KBM-7 (cell line): ENCODE measurements around the gene SMC6.

Source experiments
- DNase-seq: peaks from one replicate; pipeline ENCODE4 v3.0.0-alpha.2; 2015
- in situ Hi-C: fragments of 300-500 bp; cut with MboI; formaldehyde crosslinking; loops from 2 replicates; pipeline ENCODE4 v1.14.3; 2020; ENCODE audit warnings: low sequenced_read_pairs, low pct_unique_long_range_greater_than_20kb, mixed read lengths

The SMC6 gene

DNA sequence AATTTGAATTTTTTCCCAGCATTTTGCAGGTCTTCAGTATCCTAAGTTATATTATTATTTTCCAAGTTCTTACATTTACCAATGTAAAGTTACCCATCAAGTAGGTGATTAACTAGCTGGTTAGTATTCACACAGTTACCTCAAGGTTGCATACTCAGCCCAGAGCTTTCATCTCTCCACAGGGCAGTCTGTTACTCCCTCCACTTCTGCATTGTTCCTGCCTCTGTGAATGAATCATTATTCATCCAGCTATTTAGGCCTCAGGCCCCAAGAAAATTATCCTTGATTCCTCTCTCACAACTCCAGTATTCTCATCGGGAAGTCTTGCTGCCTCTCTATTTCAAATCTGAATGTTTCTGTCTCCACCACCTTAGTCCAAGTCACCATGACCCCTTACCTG is 92.2 kb downstream of the SMC6 start:
- in situ Hi-C loops: no loop called here
- DNase-seq: no peak

DNA sequence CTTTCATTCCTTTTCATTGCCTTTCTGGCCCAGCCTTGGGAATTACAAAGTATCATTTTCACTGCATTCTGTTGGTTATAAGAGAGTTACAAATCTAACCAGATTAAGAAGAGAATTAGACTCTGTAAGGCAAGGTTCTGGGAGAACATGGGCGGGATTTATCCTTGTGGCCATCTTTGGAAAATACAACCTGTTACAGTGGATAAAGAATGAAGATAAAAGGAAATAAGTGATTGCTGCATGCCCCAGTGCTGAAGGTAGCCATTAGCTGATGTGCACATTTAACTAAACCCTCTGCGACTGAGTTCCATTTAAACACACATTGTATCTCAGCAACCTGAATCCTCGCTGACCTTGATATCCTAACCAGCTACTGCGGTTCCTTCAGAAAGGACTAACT is 93.4 kb downstream of the SMC6 start:
- DNase-seq: no peak
- in situ Hi-C loops: no loop called here

DNA sequence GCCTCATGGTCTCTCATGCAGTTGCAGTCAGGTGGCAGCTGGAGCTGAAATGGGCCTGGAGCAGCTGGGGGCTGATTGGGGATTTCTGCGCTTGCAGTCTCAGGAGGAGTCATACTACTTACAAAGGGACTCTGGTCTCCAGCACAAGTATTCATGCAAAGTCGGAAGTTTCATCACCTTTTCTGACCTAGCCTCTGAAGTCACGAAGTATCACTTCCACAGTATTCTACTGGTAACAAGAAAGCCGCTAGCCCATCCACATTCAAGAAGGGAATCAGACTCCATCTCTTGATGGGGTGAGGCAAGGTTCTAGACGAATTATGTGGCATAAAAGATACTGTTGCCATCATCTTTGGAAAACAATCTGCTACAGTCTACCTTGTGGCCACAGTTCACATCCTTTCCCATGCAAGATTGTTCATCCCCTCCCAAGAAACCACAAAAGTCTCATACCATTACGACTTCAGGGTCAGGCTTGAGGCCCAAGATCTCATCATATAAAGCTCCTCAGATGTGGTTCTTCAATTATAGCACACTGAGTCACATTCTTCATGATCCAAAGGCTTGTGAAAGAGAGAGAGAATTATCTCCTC is 95.3 kb downstream of the SMC6 start:
- in situ Hi-C loops: no loop called here
- no peak for DNase-seq

DNA sequence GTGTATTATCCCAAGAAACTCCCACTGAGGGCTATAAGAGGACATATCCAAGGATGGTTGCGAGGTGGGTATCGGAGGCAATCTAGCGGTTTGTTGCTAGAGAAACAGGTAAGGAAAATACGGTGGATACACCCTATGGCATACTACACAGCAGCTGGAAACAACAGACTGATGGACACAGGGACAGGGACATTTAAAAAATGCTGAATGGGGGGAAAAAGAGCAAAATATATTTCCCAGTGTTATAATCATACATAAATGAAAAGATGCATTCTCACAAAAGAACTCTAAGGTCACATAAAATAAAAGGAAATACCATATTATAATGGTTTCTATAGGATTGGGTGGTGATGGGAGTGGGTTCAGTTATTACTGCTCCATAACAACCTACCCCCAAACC is 95.9 kb downstream of the SMC6 start:
- no peak for DNase-seq
- in situ Hi-C loops: no loop called here

DNA sequence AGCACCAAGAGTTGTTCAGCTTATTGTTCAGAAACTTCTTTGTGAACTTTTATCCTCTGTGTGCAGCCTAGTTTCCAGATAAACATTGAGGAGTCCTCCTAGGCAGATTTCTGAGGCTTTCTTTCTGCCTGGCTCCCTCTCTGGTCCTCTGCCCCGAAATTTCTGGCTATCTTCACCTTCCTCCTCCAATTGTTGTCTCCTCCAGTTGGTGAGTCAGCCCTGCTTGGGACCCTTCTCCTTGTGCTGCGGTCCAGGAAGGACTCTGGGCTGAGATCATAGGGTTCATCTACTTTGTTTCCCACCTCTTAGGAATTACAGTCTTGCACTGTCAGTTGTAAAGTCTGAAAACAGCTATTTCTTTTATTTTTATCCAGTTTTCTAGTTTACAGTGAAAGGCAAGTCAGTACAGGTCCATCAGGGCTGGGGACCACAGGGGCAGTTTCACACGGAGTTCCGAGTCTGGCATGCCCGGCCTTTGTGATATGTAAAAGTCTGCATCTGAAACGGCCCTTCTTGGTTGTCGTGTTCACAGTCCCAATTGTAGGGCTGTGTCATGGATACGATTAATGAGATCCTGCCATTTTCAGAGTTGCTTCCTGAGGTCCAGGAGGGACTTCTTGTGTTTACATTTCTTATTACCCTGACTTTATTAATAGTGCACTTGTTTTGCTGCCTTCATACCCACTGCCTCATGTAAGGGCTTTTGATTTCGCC is 100.8 kb downstream of the SMC6 start:
- in situ Hi-C loops: no loop called here

DNA sequence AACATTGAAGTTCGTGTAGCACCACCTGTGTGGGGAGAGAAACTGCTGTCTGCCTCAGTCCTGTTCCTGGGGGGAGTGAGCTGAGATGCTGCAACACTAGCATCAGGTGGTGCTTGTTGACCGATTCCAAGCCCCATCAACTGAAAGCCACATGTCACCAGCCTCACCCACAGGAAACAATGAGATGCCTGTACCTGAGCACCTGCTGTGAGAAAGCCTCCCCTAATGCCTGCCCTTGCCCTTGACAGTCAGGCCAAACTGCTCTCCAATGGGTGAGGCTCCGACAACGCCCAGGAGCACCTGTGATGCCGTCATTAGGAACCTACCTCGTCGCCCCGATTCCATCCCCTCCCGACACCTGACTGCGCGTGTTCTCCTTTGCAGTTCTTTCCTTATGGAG is 104.6 kb downstream of the SMC6 start:
- no peak for DNase-seq
- in situ Hi-C loops: no loop called here

More for the DNA sequence above, 100.8 kb downstream of the SMC6 start:
- no peak for DNase-seq

DNA sequence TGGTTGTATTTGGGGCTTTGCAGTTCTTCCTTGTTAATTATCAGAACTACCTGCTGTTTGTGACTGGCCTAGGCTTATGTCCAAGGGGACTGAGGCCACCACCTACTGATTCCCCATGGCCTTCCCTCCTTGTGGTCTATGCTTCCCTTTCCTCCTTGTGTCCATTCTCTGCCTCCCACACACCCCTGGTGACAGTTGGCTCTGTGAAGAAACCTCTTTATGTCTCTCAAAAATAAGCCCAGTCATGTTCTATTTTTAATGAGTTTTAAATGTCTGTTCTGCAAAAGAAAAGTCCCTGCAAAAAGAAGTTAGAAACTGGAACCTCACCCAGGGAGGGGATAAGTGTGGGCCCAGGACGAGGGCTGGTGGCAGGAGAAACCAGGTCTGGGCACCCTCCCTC is 105.0 kb downstream of the SMC6 start:
- in situ Hi-C loops: no loop called here

DNA sequence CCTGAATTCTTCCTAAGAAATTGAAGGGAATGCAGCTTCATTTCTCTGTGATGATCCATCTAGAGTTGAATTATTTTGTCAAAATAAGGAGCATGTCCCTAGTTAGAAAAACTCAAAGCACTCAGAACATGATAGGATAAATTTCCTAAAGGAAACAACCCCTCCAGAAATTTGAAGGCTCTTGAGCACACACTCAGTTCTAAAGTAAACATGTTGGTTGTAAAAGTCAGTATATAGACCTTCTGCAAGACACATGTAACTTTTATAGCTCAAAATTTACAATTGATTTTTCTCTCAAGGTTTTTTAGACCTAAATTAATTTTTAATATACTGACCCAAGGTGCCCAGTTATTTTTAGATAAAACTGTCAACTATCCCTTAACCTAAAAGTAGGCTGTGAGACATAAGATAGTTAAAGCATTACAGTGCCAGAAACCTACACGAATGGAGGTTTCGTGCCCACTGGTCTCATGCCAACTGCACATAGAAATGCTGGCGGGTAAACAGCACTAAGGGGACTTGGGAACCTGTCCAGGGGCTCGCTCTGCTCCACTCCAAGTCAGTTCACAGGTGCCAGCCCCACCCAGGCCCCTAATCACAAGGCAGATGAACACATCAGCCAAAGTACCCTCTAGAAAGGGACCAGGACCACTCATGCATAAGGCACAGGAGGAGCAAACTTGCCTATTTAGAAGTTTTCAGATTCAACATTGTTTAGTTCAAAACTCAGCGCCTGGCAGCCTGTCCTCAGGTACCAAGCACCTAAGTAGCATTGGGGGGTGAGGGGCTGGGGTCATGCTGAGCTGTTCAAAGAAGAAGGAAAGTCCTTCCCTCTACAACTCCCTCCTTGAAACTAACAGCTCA is 106.5 kb downstream of the SMC6 start:
- in situ Hi-C loops: no loop called here
- no peak for DNase-seq

More for the DNA sequence above, 105.0 kb downstream of the SMC6 start:
- DNase-seq: peak; percentile 48

DNA sequence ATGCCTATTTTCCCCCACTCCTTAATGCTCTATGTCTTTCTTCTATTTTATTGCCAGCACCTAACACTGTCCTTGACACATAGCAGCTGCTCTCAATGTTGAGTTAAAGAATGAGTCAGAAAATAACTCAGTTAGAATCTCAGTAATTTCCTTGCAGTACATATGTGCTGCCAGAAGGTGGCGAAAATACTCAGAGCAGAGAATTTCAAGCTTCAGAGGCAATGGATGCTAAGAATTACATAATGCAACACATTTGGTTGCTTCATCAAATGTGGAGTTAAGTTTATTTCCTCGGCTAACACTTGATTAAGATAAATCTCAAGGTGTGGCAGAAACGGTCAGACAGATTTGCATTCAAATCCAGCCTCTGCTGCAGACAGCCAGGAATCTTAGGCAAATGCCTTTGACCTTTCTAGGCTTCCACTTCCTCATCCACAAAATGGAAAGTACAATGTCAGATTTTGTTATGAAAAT is 107.5 kb downstream of the SMC6 start:
- DNase-seq: peak; percentile 63
- in situ Hi-C loops: no loop called here

DNA sequence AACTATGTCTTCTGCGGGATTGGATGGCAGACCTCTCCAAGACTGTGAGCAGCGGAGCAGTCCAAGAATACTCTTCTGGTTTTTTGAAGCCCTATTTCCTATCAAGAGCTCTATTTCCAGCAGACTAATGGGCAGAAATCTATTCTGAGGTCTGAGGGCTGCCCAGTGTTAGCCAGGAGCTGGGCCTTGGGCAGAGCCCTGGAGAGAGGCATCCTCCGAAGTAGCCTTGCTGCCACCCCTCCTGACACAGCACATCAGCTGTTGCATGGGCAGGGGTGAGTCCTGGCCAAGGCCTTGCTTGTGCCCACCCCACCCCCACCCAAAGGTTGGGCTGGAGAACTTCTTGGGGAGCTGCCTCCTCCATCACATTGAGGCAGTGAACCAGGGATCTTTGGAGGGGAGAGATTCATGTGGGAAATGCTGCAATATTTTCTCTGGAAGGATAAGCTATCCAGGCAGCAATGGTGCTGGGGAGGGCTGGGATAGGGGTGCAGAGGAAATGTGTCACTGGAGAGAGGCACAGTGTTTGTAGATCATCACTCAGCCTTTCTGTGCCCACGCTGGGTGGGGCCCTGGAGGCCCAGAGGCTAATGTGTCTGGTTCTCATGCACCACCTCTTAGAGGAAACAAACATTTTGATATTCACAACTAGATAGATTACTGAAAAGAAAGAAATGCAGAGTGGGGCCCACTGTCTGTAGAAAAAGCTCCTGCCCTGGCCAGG is 108.5 kb downstream of the SMC6 start:
- DNase-seq: no peak
- in situ Hi-C loops: no loop called here

DNA sequence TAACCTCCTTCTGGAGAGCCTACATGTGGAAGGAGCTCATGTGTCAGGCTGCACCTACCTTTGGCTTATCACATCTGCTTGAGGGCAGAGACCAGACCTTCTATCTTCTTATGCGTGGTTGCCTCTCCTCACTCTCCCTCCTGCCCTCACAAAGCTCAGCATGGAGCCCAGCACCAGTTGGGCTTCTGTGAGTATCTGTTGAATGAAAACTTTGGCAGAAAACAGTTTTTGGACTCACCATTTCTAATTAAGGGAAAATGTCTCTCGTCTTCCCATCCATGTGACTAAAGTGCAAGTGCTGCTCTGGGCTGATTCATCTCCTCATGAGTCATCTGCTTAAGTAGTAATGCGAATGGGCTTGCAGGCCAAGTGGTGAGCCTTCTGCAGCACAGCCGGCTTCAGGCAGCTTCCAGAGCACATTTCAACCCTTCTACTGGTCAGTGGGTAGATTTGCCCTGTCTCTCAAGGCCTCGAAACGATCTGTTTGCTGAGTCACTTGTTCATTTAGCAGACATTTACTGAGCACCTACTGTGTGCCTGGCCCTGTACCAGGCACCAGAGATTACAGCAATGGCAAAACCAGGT is 110.5 kb downstream of the SMC6 start:
- in situ Hi-C loops: no loop called here
- no peak for DNase-seq

DNA sequence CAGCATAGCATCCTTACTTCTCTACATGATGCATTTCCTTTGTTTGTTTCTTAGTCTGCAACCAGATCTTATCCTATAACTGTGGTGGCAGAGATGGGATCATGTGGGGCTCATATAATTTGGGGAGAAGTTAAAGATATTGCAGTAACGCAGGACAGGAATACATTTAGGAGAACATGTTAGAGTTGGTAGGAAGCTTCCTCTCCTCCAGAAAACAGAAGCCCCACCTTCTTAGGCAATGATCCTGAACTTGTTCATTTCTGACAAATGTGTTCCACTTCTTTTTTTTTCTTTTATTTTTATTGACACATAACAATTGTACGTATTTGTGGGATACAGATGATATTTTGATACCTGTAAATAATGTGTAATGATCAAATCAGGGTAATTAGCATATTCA is 113.2 kb downstream of the SMC6 start:
- in situ Hi-C loops: no loop called here

DNA sequence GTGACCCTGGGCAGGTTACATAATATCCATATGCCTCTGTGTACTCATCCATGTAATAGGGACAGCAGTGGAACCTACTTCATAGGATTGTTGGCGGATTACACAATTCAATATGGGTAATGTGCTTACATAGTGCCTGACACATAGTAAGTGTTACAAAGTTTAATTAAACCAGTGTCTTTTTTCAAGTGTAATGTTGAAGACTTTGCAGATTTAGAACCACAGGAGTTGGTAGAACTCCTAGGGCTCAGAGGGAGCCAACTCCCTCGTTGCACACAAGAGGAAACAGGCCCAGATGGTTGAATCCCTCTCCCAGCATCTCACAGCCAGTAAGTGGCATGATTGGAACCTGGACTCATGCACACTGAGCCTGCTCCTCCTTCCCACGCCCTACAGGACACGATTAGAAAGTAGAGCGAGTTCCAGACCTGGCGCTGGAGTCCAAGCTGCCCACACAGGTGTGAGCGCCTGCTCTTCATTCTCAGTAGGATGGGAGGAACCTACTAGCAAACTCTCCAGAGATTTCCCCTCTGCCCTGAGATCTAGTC is 115.3 kb downstream of the SMC6 start:
- no peak for DNase-seq
- in situ Hi-C loops: no loop called here

More for the DNA sequence above, 113.2 kb downstream of the SMC6 start:
- DNase-seq: no peak

DNA sequence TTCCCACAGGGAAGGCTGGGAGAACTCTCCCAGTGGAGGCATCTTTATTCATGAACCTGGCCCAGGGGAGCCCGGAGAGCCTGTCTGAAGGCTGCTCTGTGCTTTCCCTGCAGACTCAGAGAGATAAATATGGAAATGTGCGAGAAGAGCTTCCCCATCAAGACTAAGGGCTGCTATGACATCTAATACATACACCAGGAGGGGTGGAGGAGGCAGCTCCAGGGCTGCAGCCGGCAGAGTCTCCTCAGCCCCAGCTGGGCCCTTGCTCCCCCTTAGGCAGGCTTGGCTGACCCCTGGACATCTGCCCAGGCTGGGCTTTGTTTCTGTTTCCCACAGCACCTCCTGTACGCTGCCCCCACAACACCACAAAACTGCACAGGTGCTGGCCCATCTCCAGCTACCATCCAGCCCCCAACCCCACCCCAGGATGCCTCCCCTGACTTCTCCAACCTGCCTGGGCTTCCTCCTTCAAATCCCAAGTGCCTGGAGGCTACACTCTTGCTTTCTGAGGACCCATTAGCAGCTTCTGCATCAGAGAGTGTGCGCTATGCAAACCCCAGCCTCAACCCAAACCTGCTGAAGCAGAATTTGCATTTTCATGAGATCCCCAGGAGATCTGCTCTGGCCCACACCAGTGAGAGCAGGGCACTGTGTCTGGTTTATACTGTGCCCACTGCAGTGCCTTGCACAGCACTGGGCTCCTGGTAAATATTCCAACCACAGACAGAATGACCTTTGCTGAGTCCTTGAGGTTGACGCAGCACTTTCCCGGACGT is 116.3 kb downstream of the SMC6 start:
- in situ Hi-C loops: no loop called here
- no peak for DNase-seq

DNA sequence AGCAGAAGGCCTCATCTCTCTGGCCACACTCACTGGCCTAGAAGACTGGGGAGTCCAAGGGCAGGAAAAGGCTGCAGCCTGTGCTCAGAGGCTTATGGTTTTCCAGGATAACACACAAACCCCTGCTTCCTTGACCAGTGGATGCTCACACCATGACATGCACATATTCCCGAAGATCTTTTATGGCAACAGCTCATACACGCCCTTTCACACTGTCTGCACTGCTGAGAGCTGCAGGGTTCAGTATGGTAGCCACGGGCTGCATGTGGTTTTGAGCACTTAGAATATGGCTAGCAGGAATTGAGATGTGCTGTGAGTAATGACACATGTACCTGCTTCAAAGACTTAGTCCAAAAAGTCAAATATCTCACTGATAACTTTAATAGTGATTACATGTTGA is 117.4 kb downstream of the SMC6 start:
- in situ Hi-C loops: no loop called here
- no peak for DNase-seq

DNA sequence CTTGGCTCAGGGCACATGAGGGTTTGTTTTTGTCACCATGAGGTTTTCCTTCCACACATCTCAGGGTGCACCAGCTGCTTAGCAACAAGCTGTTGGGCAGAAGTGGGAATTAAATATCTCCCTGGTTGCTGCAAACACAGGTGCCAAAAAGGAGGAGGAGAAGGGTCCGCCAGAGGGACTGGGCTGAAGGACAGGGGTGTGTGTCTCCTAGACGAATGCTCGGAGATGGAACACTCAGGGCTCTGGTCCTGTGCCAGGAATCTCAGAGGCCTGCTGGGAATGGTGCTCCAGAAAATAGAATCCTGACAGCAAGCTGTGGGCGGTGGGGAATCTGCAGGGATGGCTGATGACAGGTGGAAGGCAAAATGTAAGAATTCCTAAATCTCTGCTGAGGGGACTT is 118.6 kb downstream of the SMC6 start:
- in situ Hi-C loops: no loop called here
- no peak for DNase-seq

DNA sequence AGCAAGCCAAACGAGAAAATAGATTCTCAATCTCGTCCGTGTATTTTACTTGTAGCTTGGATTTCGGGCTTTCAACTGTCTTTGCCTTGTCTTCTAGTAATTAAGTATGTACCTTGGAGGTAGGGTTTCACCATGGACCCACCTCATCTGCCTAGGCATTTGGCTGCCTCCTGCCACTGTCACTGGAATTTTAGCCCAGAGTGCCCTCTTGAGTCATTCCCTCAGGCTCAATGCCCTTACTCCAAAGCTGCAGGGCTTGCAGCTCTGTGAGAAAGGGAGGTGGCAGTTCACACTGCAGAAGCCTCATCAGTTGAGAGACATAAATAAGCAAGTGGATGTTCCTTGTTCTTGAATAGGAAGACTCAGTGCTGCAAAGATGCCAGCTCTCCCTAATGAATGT is 123.5 kb downstream of the SMC6 start:
- DNase-seq: no peak
- in situ Hi-C loops: no loop called here
